Ramos (cell line): Measurements from ENCODE around the gene ENPP1.
"Not testable (repeated sequence)": the region's sequence is repeated elsewhere in the genome, so short reads cannot be mapped to it uniquely, and the experiment has no call there.

Experiments used
- in situ Hi-C: fragments of 300-500 bp; cut with MboI; formaldehyde crosslinking; loops from one replicate; pipeline ENCODE4 v1.14.3; 2022; ENCODE audit warnings: low sequenced_read_pairs; ENCODE audit not compliant: unreplicated experiment

Gene ENPP1

GRCh38 chr6:131859658-131860057, 51.8 kb downstream of the ENPP1 start:
- in situ Hi-C loops: not testable (repeated sequence)

GRCh38 chr6:131861381-131861780, 53.6 kb downstream of the ENPP1 start:
- in situ Hi-C loops: no loop called here

GRCh38 chr6:131862476-131862875, 54.7 kb downstream of the ENPP1 start:
- in situ Hi-C loops: no loop called here

GRCh38 chr6:131867744-131868143, 59.9 kb downstream of the ENPP1 start:
- in situ Hi-C loops: no loop called here

GRCh38 chr6:131868836-131869235, 61.0 kb downstream of the ENPP1 start:
- in situ Hi-C loops: no loop called here

- in situ Hi-C loops: no loop called here
These were observed 67.8 kb downstream of the ENPP1 start for GRCh38 chr6:131875647-131876046.

GRCh38 chr6:131876545-131876944, 68.7 kb downstream of the ENPP1 start:
- in situ Hi-C loops: no loop called here

- in situ Hi-C loops: no loop called here
These were observed 70.4 kb downstream of the ENPP1 start for GRCh38 chr6:131877999-131878789.

GRCh38 chr6:131883016-131883415, 75.2 kb downstream of the ENPP1 start:
- in situ Hi-C loops: no loop called here

- in situ Hi-C loops: no loop called here
These were observed 77.4 kb downstream of the ENPP1 start for GRCh38 chr6:131885237-131885636.

GRCh38 chr6:131886517-131886916, 78.7 kb downstream of the ENPP1 start:
- in situ Hi-C loops: no loop called here

- in situ Hi-C loops: no loop called here
These were observed 82.3 kb downstream of the ENPP1 start for GRCh38 chr6:131890091-131890490.

- in situ Hi-C loops: no loop called here
These were observed 85.4 kb downstream of the ENPP1 start for GRCh38 chr6:131893198-131893597.

GRCh38 chr6:131894493-131895424, 86.9 kb downstream of the ENPP1 start:
- in situ Hi-C loops: no loop called here

- in situ Hi-C loops: no loop called here
These were observed 89.2 kb downstream of the ENPP1 start for GRCh38 chr6:131897050-131897435.

- in situ Hi-C loops: no loop called here
These were observed 89.8 kb downstream of the ENPP1 start for GRCh38 chr6:131897621-131898020.

GRCh38 chr6:131898718-131899117, 90.9 kb downstream of the ENPP1 start:
- in situ Hi-C loops: no loop called here

- in situ Hi-C loops: loop anchor here (25.0 kb wide), 1 partner anchor 213 kb away; no protein-coding TSS in a partner anchor
These were observed 92.4 kb downstream of the ENPP1 start for GRCh38 chr6:131900231-131900630.

GRCh38 chr6:131901326-131901873, 93.6 kb downstream of the ENPP1 start:
- in situ Hi-C loops: loop anchor here (25.0 kb wide), 1 partner anchor 214 kb away; no protein-coding TSS in a partner anchor

- in situ Hi-C loops: loop anchor here (25.0 kb wide), 1 partner anchor 216 kb away; no protein-coding TSS in a partner anchor
These were observed 95.9 kb downstream of the ENPP1 start for GRCh38 chr6:131903734-131904133.

GRCh38 chr6:131908787-131909186, 101.0 kb downstream of the ENPP1 start:
- in situ Hi-C loops: loop anchor here (25.0 kb wide), 1 partner anchor 221 kb away; no protein-coding TSS in a partner anchor
